ENCODE results near the gene RPA1.

GRCh38 chr17:1890758-1891450 is 61.1 kb downstream of the RPA1 start:
- no peak for TF ChIP-seq POLR2A (IDR thresholded peaks at IDR 0.05; ENCODE audit: low read depth, low read length)
- no peak for TF ChIP-seq TAF1 (IDR thresholded peaks at IDR 0.05; ENCODE audit: borderline replicate concordance, low read depth, low read length)
- TF ChIP-seq POLR2AphosphoS5 (IDR thresholded peaks at IDR 0.05; ENCODE audit: low read depth, low read length), result no peak
